Measurements from ENCODE around the gene ADRM1.

DNA sequence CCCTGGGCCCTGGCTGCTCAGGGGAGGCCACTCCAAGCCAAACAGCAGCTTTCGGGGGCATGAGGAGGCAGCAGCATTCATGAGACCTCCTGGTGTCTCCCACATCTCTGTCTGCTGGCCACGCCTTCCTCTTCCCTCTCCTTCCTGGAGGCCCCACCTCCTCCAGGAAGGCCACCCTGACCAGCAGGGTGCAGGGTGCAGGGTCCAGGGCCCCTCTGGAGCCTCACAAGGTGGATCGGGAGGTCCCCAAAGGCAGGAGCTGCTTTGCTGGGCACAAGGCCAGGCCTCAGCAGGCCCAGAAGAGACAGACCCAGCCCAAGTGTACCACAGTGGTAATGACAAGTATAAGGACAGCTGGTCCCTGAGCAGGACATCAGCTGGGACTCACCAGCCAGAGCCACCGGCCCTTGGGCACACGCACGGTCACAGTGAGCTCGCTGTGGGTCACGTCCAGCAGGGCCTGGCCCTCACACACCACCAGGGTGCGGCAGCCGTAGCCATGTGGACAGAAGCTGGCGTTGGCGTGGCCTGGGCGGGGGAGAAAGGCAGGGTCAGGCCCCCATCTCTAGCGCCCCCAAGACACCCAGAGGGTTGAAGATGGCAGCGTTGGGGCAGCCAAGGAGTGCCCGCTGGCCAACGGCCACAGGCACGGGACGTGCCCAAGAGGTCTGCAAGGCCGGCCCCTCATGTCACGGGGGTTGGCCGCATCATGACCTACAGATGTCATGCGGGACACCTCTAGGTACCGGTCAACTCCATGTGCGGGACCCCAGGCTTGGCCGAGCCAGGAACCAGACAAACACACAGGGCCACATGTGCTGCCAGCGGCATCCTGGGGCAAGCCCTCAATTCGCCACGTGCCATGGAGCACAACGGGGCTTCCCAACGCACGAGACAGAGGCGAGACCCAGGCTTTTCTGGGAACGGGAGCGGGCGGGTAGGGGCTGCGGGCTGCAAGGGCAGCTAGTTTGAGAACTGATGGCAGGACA lies 26.9 kb downstream of the ADRM1 start:
- TF ChIP-seq CTCF (IDR thresholded peaks at IDR 0.05) (no peak), POLR2A (IDR thresholded peaks at IDR 0.05) (no peak)
